HG02870 (cell line): ENCODE data around the gene PGPEP1.
"Not testable (repeated sequence)": the region's sequence is repeated elsewhere in the genome, so short reads cannot be mapped to it uniquely, and the experiment has no call there.

Experiments used
- ATAC-seq: cut with Tn5 transposase; IDR thresholded peaks from one replicate; pipeline ENCODE4 v1.9.1; 2021; ENCODE audit warnings: mild to moderate bottlenecking, moderate library complexity; ENCODE audit not compliant: unreplicated experiment

The PGPEP1 gene

GRCh38 chr19:18363787-18364186 is 23.4 kb downstream of the PGPEP1 start:
- ATAC-seq, result no peak

- not testable (repeated sequence) for ATAC-seq
Measured at GRCh38 chr19:18364277-18364825, 24.0 kb downstream of the PGPEP1 start.

GRCh38 chr19:18364826-18365528 is 24.6 kb downstream of the PGPEP1 start:
- no peak for ATAC-seq

- ATAC-seq, result no peak
Measured at GRCh38 chr19:18366021-18366435, 25.6 kb downstream of the PGPEP1 start.

- ATAC-seq, result no peak
Measured at GRCh38 chr19:18368504-18369222, 28.3 kb downstream of the PGPEP1 start.

- ATAC-seq, result no peak
Measured at GRCh38 chr19:18373407-18373891, 33.1 kb downstream of the PGPEP1 start.

- peak; percentile 84 for ATAC-seq
Measured at GRCh38 chr19:18373892-18374629, 33.7 kb downstream of the PGPEP1 start.

- no peak for ATAC-seq
Measured at GRCh38 chr19:18377026-18377425, 36.6 kb downstream of the PGPEP1 start.

GRCh38 chr19:18379803-18380747 is 39.7 kb downstream of the PGPEP1 start:
- no peak for ATAC-seq

GRCh38 chr19:18380843-18381242 is 40.4 kb downstream of the PGPEP1 start:
- no peak for ATAC-seq

GRCh38 chr19:18383622-18384021 is 43.2 kb downstream of the PGPEP1 start:
- ATAC-seq, result not testable (repeated sequence)

- ATAC-seq, result no peak
Measured at GRCh38 chr19:18384775-18385174, 44.4 kb downstream of the PGPEP1 start.

GRCh38 chr19:18385359-18385674 is 44.9 kb downstream of the PGPEP1 start:
- no peak for ATAC-seq

GRCh38 chr19:18385675-18386542 is 45.5 kb downstream of the PGPEP1 start, which contains the start of gene GDF15:
GDF15 (plus strand) TSS chr19:18386158; CDS start chr19:18386190, 32 bp downstream.
- ATAC-seq, result no peak

- ATAC-seq, result no peak
Measured at GRCh38 chr19:18386543-18387271, 46.3 kb downstream of the PGPEP1 start.

- ATAC-seq, result peak; percentile 58
Measured at GRCh38 chr19:18388100-18388959, 47.9 kb downstream of the PGPEP1 start.

GRCh38 chr19:18388960-18389725 is 48.7 kb downstream of the PGPEP1 start:
- no peak for ATAC-seq
